Stimulated activated CD4-positive, alpha-beta T cell treated with anti-CD3 and anti-CD28 coated beads, Interleukin-1b, Interleukin-23, amount 100 ng/mL, for 4 hours (primary cell): ENCODE measurements around the gene CD74.

Source experiments
- DNase-seq, 2 donors: peaks; one replicate each; pipeline ENCODE4 v3.0.0-alpha.2; 2020; ENCODE audit warnings: low read depth in 2 of 2

CD74 gene

DNA sequence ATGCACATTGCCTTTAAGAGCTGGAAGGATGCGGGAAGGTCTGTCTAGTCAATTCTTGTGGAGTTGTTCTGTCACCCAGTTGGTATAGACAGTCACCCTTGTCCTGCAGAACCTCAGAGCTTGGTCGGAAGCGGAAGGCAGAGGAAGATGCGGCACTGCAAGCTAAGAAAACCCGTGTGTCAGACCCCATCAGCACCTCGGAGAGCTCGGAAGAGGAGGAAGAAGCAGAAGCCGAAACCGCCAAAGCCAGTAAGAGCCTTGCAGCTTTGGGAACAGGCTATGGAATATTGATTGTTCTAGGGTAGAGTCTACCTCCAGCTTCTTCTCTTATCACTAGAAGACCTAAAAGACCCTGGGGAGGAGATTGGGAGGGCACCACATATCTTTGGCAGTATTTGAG is 48.7 kb downstream of the CD74 start:
- DNase-seq: no peak

DNA sequence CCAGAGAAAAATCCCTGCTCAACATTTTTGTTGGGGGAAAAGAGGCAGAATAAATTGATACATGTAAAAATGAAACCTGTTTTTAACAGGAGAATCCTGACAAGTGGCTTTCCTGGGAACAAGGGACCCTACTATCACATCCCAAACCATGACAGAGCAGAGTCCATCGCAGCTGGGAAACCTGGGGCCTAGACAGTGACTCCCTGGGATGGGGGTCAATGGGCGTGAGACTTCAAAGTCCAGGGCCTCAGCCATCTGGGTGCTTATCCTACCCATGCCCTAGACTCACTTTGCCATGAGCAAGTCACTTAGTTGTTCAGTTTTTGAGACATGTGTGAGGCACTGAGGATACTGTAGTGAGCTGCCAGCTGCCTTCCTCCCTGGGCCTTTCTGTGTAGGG is 49.5 kb downstream of the CD74 start:
- no peak for DNase-seq

DNA sequence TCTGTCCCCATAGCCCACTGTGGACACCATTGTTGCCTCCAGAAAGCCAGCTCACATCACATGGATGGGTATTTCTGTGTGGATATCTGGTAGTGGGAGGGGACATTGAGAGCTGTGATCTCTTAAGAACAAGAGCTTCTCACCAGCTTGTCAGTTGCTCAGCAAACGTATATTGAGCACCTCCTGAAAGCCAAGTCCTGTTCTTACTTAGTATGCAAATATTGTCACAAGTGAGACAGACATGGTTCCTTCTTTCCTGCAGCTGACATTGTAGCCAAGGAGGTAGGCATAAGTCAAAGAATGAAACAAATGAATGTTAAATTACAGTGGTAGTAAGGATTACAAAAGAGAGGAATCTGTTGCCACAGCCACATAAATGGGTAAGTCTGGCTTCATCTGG is 51.4 kb downstream of the CD74 start:
- no peak for DNase-seq

DNA sequence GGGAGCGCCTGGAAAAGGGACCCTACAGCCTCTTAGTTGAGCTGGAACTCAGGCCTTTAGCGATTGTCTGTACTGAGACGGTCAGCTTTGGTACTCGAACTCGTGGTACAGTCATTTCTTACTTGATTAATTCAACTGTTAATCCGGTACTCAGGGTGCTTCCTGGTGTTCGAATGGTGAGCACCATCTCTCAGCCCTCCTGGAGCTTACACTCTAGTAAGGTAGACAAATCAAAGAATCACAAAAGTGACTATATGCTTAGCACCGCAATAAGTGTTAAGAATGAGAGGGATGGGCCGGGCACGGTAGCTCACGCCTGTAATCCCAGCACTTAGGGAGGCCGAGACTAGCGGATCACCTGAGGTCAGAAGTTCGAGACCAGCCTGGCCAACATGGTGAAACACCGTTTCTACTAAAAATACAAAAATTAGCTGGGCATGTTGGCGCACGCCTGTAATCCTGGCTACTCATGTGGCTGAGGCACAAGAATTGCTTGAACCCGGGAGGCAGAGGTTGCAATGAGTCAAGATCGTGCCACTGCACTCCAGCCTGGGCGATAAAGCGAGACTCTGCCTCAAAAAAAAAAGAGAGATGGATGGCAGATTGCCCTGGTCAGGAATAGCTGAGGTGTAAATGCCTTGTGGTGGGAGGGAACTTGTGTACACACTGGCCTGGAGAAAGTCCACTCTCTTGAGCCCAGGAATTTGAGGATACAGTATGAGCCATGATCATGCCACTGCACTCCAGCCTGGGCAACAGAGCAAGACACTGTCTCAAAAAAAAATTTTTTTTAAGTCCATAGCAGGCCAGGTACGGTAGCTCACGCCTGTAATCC is 54.2 kb downstream of the CD74 start:
- DNase-seq: no peak

DNA sequence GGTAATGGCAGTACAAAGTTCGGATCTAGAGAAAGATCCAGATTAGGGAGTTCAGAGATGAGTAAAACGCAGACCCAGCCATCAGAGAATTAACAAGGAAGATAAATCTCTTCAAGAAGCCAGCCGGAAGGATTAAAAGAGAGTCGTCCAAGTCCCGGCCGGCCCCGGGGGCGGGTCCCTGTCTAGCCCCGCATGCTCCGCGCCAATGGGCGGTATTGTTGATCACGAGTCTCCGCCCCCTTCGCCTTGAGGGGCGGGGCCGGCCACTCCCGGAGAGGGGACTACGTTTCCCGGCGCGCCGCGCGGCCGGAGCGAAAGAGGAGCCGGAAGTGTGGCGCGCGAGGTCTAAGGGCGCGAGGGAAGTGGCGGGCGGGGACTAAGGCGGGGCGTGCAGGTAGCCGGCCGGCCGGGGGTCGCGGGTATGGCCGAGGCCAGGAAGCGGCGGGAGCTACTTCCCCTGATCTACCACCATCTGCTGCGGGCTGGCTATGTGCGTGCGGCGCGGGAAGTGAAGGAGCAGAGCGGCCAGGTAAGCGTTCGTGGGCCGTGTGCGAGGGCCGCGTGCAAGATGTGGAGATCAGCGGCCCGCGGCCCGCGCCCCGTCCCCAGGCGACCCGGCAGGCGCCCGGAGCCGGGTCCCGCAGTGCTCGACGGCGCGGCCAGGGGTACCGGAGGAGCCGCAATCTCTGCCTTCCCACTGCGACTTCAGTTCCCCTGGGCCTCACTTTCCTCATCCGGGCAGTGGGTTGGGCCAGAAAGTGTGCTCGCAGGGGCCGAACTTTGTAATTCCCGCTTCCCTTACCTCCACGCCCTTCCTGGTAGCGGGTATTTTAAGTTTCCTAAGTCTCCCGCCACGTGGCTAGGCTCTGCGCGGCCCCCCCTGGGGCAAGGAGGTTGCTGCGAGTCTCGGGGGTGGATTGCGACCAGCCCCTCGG is 55.1 kb downstream of the CD74 start, which contains the start of gene TCOF1:
Gene TCOF1, plus strand, starts transcription at position 372 of the 935 bp plus-strand sequence. Its CDS starts 50 bp downstream, at position 422.
- peak; percentile 96 to 97 for DNase-seq

DNA sequence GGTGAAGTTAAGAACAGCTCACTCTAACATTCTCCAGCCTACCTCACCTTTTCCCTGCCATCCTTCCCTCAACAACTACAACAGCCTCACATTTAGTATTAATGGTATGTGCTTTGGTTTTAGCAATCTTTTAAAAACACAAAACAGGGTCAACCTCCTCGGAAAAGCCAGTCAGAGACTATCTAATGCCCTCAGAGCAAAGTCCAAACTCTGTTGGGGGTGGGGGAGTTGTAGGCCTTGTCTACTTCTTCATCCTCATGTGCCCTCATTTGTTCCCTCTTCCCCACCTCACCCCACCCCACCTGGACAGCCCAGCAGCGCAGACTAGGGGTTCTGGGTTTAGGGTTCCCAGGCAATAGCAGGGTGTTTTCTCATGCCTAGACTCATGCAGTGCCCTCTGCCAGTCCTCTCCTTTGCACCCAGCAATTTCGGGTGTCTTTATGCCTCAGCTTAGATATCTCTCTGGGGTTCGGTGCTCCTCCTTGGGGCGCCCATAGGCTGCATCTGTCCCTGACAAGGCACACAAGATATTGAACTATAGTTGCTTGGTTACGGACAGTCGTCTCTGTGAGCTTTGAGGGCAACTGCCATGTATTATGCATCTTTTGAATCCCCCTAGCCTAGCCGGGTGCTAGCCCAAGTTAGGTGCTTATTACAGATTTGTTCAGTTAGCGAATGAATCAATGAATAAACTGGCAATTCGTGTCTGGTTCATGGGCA is 56.0 kb downstream of the CD74 start:
- no peak for DNase-seq

DNA sequence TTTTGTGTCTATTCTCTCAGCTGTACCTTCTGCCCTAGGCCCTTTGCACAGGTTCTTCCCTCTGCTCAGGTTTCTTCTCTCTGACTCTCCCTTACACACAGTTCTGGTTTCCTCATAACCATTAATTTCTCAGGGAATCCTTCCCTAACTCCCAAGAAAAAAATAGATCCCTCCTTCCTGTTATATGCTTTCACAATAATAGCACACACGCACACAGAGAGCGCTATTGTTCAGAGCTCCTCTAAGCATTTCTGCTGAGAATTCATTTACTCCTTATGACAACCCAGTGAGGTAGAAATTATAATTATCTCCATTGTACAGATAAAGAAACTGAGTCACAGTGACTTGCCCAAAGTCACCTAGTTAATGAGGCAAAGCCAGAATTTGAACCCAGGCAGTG is 56.9 kb downstream of the CD74 start:
- DNase-seq: no peak

DNA sequence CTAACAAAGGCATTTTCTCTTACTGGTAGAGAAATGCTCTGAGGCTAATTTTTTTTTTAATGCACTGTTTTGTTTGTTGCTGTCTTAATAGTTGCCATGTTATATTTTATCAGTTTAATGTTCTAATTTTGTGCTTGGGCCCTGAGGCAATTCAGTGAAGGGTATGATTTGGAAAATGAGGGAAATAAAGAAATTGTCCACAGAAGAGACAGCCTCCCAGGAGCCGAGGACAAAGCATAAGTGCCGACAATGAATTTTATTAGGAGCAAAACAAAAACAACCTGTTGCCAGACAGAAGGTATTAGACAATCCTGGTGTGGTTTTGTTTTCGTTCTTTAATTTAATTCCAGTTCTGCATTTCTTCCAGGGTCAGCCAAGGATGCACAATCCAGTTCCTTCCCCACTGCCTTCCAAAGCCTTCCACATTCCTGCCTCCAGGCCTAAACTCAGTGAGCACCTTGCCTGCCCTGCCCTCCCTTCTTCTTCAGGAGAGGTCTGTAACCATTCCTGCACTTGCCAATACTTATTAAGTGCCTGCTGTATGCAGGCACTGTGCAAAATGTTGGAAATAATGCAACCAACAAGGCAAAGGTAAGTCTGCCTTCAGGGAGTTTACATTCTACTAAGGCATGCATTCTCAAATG is 59.6 kb downstream of the CD74 start:
- no peak for DNase-seq

DNA sequence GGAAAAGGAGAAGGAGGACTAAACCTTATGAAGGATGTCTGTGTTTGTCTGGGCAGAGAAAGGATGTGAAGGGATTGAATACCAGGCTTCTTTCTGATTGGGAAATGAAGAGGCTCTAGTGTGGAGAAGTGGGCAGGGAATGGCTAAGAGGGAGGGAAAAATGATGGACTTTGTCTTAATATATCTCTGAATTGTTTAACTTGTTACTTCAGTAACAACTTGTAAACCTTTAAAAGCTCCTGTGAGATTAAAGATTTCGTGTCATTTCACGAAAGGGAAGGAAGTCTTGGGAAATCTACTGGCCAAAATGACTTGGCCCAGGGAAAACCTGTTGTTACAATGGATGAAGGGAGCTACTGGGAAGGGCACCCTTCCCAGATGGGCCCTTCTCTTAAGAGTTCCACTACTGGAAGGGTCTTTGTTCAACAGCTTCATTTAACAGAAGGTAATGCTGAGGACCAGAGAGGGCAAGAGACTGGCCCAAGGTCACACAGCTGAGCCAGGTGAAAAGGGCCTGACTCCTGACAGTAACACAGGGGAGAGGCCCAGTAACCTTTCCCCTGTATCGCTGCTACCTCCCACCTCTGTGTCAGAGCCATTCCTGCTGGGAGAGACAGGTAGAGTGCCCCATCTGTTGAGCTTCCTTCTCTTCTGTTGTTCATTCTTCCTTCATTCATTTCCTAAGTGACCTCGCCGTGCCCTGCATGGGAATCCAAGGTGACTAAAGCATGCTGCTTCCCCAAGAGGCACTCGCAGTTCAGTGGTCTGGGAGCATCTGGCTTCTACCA is 60.3 kb downstream of the CD74 start:
- DNase-seq: no peak
